ENCODE measurements around the gene KCNS1.
"Not testable (repeated sequence)": the region's sequence is repeated elsewhere in the genome, so short reads cannot be mapped to it uniquely, and the experiment has no call there.

Gene KCNS1

DNA sequence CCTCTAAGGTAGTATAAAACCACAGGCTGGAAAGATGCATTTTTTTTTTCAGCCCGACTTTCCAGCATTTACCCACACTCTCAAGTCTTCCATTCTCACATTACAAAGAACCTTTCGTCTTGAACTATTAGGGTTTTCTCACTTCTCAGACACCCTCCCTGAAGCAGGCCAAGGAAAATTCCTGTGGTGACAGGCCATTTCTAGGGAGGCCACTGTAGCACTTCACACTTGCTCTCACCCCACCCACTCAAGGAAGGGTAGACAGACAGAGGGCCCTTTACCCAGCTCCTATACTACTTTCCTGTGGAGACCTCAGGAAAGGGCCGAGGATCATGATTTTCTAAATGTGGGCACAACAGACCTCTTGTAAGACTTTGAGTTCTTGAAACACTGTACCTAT is 27.7 kb downstream of the KCNS1 start:
- DNase-seq, result no peak

DNA sequence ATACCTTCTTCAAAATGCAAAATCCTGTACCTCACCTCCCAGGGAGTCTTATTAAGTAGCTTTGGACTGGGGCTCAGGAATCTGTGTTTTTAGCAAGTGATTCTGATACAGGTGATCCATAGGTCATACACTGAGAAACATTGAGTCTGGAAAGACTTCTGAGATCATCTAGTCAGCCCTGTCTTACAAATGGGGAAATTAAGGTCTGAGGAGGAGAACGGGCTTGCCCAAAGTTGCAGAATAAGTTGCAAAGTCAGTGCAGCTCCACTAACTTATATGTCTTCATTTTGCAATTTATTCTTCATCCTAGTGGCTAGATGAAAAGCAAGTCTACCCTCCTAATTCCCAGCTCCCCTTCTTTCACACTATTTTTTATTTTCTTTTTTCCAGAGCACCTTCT is 28.9 kb downstream of the KCNS1 start:
- DNase-seq, result no peak

DNA sequence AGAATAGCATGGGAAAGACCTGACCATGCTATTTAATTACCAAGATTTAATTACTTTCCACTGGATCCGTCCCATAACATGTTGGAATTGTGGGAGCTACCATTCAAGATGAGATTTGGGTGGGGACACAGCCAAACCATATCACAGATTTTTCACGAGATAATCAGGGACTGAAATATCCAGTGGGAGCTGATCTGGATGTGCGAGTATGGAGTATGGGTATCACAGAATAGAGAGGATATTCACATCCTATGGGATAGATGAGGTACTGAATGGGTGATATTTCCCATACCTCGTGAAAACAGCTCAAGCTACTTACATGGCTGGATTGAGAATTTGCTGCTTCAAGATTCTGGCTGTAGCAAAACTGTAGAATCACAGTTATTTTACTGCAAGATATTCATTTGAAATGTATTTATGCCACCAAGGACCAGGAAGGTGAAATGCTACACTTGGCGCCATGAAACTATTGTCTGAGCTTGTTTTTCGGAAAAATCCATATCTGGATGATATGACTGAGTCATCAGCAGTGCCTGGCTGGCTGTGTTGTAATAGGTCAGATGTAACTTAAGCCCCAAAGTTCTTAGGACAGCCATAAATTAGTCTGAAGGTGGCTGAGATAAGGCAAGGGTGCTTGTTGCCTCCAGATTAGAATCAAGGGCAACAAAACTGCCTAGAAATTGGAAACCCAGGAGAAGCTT is 29.8 kb downstream of the KCNS1 start:
- no peak for DNase-seq

DNA sequence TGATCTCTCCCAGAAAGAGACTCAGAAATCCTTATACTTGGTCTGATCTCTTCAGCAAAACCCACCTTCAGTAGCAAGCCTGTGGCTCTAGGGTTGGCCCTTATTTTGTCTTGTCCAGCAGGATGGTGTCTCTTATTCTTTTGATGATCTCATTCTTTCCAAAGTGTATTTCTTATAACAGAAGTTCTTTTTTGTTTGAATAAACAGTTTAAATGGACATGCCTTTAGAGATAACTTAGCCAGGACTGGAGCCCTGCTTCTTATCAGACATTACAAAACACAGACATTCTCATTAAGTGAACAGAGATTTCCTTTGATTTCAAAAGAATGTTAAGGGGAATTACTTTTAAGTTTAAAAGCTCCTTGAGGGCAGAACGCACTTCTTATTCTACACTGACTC is 31.7 kb downstream of the KCNS1 start:
- no peak for DNase-seq

DNA sequence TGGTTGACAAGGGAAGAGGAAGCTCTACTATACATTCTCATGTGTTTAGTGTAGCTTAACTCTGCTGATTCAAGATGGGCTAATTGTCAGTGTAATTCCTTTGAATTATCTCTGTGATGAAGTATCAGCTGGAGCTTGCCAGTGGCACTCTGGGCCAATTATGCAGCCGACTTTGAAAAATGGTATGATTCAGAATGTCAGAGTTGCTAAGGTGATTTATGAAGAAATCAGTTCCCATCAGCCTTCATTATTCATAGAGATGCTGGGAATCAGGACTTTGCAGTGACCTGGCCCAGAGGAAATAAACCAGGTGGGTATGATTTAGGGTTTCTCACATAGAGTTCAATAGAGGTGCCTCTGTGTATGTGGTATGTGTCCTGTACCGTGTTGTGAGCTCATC is 33.4 kb downstream of the KCNS1 start:
- no peak for DNase-seq

DNA sequence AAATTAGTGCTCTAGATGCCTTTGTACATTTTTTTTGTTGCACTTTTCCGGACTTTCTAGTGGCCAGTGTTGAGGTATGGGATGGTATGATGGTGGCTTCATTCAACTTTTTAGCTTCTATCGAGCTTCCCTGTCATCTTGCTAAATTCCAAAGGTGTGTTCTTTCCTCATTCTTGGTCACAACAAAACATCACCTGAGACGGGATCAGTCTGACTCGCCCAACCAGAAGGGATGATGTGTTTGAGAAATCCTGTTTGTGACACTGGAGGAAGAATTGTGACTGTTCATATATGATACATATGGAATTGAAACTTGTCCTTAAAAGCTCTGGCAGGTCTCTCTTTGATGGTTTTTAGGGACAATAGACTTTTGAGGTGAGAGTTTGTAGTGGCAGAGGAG is 33.8 kb downstream of the KCNS1 start:
- DNase-seq, result no peak

DNA sequence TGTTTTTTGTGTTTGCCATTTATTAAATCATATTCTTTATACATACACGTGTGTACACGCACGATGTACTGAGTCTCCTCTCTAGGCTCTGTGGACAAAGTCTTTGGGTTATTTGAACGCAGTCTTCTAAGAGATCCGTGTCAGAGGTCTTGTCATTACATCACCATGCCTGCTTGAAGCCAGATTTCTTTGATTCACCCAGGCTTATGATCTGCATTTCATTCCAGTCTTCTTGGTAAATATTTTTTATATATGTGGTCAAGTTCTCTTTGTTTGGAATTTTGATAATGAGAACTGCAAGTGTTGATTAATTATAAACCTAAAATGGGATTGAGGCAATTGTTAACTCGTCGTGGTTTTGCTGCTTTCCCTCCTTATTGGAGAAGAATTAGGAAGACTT is 34.6 kb downstream of the KCNS1 start:
- DNase-seq, result no peak

DNA sequence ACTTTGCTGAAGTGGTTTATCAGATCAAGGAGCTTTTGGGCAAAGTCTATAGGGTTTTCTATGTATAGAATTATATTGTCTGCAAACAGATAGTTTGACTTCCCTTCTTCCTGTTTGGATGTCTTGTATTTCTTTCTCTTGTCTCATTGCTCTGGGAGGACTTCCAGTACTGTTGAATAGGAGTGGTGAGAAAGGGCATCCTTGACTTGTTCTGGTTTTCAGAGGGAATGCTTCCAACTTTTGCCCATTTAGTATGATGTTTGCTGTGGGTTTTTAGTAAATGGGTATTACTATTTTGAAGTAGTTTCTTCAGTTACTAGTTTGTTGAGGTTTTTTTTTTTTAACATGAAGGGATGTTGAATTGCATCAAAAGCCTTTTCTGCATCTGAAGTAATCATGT is 36.1 kb downstream of the KCNS1 start:
- DNase-seq, result no peak

DNA sequence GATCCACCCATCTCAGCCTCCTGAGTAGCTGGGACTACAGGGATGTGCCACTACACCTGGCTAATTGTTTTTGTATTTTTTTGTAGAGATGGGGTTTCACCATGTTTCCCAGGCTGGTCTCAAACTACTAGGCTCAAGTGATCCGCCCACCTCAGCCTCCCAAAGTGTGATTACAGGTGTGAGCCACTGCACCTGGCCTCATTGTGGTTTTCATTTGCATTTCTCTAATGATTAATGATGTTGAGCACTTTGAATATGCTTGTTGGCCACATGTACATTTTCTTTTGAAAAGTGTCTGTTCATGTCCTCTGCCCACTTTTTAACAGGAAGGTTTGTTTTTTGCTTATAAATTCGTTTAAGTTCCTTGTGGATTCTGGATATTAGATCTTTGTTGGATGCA is 37.8 kb downstream of the KCNS1 start:
- DNase-seq, result not testable (repeated sequence)

DNA sequence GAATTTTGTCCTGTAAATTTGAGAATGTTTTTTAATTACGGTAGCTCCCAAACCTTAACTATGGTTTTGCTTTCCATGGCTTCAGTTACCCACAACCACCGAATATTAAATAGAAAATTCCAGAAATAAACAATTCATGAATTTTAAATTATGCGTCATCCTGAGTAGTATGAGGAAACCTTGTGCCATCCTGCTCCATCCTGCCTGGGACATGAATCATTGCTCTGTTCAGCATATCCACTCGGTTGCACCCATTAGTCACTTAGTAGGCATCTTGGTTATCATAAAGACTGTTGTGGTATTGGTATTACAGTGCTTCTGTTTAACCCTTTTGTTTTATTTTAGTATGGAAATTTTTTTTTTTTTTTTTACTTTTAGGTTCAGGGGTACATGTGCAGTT is 39.7 kb downstream of the KCNS1 start:
- DNase-seq, result no peak

DNA sequence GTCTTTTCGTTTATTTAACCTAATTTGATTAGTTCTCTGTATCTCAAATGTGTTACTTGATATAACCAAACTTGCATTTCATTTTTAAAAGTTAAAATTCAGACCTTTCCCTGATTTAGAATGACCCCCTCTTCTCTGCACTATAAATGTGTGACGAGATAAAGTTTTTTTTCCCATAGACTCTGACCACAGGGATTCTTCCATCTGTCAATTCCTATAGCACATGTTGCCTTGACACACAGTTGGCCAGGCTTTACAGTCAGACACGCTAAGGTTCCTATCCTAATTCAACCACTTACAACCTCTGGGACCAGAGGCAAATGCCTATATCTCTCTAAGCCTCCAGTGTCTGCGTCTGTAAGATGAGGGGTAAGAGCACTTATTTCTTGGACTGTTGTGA is 40.6 kb downstream of the KCNS1 start:
- DNase-seq, result no peak

DNA sequence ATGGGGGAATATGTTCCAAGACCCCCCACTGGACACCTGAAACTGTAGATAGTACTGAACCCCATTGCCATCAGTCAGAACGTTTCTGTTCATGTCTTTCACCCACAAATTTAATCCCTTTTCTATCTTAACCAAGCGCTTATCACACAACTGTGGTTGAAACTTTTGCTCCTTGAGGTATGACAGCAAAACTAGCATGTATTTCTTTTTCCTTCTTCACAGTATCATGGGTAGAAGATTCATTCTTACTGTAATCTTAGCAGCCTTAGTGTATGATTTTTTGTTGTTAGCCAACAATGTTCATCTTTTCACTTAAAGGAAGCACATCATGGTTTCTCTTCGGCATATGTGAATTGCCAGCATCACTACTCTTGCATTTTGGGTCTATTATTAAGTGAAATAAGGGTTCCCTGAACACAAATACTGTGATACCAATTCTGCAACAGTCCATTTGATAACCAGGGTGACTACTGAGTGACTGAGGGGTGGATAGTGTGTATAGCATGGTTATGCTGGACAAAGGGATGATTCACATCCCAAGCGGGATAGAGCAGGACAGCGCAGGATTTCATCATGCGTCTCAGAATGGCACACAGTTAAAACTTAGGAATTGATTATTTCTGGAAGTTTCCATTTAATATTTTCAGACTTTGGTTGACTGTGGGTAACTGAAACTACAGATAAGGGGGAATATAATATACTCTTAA is 41.8 kb downstream of the KCNS1 start:
- DNase-seq, result no peak

DNA sequence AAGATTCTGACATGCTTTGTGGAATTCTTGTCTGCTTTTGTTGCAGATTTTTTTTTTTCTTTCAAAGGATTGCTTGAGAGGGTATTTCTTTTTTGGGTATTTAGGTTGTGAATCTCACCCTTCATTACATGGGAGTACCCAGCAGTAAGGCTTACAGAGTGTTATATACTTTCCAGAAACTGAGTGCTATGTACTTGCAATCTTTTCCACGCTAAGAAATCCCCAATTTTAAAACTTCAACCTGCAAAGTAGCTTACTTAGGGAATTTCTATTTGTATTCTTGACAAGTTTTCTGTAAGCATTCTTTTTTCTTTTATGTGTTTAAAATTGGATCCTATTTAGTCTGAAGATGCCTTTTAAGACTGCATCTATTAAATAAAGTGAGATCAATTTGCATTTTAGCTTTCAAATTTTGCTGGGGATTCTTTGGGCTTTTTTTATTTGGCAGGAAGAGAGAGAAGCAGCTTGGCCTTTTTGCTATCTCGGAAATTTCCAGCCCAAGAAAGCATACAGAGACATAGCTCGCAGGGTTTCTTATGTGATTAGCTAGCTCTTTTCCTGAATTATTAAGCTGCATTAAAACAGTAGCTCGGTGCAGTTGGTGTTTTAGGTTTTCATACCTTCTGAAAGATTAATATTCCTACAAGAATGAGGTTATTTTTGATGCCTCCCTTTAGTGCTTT is 42.6 kb downstream of the KCNS1 start:
- DNase-seq, result no peak

DNA sequence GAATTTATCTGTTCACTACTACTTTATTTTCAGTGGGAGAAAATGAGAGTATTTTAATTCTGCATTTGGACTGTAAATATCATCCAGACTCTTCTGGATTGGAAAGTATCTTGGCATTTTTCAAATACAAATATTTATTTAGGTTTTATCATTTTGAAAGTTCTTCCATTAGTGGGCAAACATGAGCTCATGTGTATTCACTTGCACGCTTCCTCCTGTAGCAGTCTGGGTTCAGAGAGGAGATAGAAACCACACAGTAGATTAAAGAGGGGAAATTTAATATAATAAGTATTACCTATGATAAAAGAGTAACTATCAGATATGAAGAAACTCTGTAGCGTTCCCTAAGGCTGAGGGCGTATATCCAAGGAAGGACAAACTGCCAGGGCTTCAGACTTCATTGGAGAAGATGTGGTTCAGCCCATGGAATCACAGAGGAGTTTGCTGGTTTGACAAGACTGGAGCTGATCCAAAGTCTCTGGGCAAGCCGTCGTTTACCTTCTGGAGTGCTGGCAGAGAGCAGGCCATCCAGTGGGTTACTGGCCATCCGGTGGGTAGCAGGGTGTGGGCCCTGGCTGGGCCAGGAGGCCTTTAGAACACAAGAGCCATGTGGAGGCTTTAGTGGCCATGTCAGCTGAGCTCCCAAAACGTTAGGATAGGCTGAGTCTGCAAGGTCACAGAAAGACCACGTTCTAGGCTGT is 44.3 kb downstream of the KCNS1 start:
- no peak for DNase-seq

DNA sequence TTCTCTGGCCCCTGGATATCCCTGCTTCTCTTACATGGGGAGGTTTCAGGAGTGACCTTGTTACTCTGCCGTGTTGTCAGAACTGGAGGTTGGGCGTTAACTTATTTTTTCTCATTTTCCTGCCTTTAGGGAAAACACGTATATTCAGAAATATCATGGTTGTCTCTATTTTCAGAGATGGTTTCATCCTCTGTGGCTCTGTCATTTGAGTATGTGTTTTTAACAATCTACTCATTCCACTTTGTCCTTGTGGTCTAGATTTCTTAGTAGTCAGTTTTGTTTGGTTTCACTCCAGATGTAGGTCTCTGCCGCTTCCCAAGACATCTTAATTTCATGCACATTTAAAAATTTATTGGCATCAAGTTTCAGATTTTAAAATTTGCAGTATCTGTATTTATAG is 45.9 kb downstream of the KCNS1 start:
- DNase-seq, result no peak

DNA sequence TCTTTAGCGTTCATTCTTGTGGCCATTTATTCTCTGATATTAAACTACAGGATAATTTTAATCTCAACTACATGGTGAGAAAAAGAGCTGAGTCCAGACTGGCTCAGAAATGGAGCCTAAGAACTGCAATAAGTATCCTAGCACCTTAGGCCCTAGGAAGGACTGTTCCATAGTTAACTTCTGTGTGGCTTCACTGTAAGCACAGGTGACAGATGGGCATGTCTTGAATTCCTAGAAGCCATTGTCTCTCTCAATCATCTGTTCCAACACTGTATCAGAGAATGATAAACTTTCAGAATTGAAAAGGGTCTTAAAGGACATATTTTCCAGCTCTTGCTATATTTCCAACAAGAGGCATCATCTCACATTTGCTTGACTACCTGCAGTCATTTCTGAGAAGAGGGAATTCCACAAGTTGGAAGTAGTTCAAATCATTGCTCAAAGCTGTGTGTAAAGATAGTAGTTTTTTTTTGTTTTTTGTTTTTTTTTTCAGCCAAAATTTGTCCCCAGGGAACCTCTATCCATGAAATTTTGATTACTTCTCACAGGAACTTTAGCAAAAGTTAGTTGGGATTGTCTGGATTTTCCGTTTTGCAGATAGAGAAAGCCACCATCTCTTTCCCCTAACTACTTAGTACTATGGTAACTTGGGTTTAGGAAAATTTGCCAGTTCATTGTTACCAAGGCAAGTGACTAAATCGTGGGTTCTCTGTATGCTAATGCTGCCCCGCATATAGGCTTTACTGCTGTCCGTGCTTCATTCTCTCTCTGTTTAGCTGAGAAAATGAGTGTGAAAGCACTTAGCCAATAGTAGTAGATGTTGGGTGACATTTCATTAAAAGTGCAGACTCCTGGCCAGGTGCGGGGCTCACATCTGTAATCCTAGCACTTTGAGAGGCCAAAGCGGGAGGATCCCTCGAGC is 47.2 kb downstream of the KCNS1 start:
- DNase-seq, result no peak

DNA sequence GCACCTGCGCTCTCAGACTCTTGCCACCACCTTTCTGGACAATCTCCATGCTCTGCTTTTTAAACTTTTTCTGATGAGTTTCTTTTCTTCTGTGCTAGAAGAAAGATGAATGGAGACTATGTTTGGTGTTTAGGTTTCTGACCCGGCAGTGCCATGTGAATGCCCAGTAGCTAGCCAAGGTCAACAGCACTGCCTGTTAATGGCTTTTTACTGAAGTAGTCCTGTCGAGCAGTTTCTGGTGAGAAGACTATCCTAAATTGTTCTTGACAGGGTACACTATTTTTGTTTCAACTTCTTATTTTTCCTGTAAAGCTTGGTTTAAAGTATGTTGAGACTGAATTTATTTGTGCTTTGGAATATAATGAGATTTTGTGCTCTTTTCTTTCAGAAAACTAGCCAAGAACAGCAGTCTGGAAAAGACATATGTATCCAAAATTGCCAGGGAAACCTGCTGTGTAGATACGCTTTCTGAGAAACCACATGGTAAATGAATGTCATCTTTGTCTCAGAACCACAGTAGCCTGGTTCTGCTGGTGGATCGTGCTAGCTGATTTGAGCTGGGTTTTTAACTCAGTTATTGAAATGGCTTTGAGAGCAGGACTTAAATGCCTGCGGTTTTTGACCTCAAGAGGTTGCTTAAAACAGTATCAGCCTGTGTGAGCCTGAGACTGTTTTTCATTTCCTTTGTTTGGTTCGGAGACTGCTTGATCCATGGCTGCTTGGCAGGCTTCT is 48.1 kb downstream of the KCNS1 start:
- DNase-seq, result no peak

DNA sequence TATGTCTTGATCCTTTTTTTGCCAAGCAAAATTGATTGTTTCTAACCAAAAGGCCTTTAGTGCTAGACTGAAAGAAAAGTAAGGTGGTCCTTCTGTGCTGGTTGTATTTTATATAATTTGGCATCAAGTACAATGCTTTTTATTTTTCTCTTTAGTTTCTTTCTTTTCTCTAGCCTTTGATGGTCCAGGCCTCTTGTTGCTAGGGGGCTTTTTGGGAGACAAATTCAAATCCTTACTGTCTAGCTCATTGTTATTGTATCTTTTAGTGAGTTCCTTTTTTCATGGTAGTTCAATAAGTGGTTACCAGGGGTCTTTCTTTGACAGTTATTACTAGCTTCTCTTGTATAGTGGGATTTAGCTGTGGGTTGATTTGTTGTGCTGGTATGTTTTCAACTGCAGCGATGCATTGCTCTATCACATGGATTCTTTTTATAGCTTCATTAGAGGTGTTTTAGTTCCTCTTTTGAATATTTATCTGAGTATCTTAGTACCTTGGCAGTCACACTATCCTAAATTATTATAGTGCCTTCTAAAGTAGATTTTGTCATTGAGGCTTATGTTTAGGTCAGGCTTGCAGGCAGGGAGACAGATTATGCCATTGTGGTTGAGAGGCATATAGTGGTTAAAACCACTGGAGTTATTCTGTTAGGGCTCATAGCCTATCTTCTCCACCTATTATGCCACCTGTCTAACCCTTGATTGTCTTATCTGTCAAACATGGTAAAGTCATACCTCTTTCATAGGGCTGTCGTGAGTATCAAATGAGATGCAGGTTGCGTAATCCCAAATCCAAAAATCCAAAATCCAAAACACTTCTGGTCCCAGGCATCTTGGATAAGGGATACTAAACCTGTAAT is 49.5 kb downstream of the KCNS1 start:
- DNase-seq, result no peak

DNA sequence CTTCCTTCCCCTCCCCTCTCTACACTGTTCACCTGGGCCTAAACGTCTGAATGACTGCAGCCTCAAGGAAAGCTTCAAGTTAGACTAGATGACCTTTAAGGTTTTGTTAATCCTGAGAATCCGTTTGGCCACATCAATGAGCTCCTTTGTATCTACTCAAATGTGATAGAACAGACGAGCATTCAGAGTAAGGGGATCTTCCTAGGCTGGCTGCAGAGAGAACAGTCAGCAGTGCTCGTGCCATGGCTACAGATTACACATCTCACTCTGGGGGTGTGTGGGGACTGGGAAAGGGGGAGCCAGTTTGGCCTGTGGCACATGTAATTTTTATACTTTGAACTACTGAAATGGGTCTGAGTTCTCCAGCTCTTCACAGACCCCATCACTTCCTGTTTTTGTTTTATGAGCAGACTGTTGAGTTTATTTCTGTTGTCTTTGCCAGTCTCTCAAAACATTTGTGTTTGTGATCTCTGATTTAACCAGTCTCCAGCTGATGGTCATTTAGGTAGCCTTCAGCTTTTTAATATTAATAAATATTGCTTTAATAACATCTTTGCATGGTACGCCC is 50.9 kb downstream of the KCNS1 start:
- DNase-seq, result no peak

DNA sequence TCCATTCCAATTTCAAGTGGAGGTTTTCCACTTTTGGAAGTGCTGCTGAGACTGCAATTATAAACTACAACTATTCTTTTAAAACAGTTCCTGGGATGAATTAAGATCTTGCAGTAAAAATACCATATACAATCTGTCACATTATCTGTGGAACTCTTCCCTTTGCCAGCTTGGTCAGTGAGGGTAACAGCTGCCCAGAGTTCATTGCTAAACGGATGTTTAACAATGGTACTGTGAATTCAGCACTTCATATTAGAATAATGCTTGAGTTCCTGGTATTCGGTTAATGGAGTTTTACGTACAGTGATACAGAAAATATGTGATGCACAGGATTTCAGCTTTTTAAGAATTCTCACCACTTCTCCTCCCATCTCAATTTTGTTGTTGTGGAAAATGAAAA is 51.5 kb downstream of the KCNS1 start:
- no peak for DNase-seq
